Esophagus squamous epithelium (tissue), 5 donors: ENCODE measurements around the gene CBLB. TPM values are rescaled to one million over a fixed set of nuclear protein-coding genes. Genes with fewer than 3 reads are reported as not detected.
"Not testable (repeated sequence)": the region's sequence is repeated elsewhere in the genome, so short reads cannot be mapped to it uniquely, and the experiment has no call there.

Source experiments
- DNase-seq: peaks from one replicate; lab custom pipeline; 2025; lab: John Stamatoyannopoulos, UW
- H3K27ac ChIP-seq, 4 donors: fragments of 200-600 bp; sonication (generic); one replicate each; pipeline ENCODE4 v1.5.1; 2016 to 2019; ENCODE audit warnings: mild to moderate bottlenecking in 1 of 4
- H3K27me3 ChIP-seq, 4 donors: fragments of 200-600 bp; sonication (generic); 1 replicate in 3 of 4; 2 replicates in 1 of 4; pipeline versions ENCODE4 v1.5.1 to v1.6.0; 2017 to 2021; ENCODE audit warnings: antibody characterized with exemption in 1 of 4
- H3K36me3 ChIP-seq, 3 donors: fragments of 200-600 bp; sonication (generic); one replicate each; pipeline ENCODE4 v1.5.1; 2016 to 2019
- H3K4me1 ChIP-seq, 3 donors: fragments of 200-600 bp; sonication (generic); one replicate each; pipeline ENCODE4 v1.5.1; 2017 to 2019
- H3K4me3 ChIP-seq, 4 donors: fragments of 200-600 bp; sonication (generic); 1 replicate in 3 of 4; 2 replicates in 1 of 4; pipeline ENCODE4 v1.5.1; 2016 to 2019; ENCODE audit warnings: mild to moderate bottlenecking in 2 of 4, moderate library complexity in 1 of 4
- H3K9me3 ChIP-seq, 3 donors: fragments of 200-600 bp; sonication (generic); one replicate each; pipeline ENCODE4 v1.5.1; 2016 to 2019
- CTCF ChIP-seq, 6 experiments: fragments of 450-650 bp in 4 of 6; fragments of 200-600 bp in 2 of 6; sonication (generic) in 2 of 6; IDR thresholded peaks; one replicate each; pipeline ENCODE4 v1.5.1; 2016 to 2019; ENCODE audit warnings: antibody characterized with exemption in 6 of 6, mild to moderate bottlenecking in 4 of 6, moderate library complexity in 4 of 6
- POLR2A ChIP-seq, 4 donors: fragments of 450-650 bp; IDR thresholded peaks; one replicate each; pipeline ENCODE4 v1.6.1; 2017; ENCODE audit warnings: antibody characterized with exemption in 4 of 4, mild to moderate bottlenecking in 4 of 4, moderate library complexity in 3 of 4
- WGBS, 2 donors: methylation state at CpG; one replicate each; pipeline ENCODE4 v1.1.5; 2018; 5-methylcytosine and 5-hydroxymethylcytosine counted together
- intact Hi-C: fragments of 100-400 bp; cut with DNase I; formaldehyde crosslinking; loops from one replicate; pipeline ENCODE4 v1.15.0; 2022
- total RNA-seq, 4 donors: library from RNA; depleted of rRNA; stranded (reverse); fragments of >200 nt; gene quantifications; one replicate each; pipeline ENCODE4 v1.1.0, GENCODE V29; 2016
- donor health status: DM: yes; HTN: yes; CAD: no.

CBLB gene
- total RNA-seq, 4 donors from 2014 or later, result 6.7 to 29.4 (median 19.6) TPM

DNA sequence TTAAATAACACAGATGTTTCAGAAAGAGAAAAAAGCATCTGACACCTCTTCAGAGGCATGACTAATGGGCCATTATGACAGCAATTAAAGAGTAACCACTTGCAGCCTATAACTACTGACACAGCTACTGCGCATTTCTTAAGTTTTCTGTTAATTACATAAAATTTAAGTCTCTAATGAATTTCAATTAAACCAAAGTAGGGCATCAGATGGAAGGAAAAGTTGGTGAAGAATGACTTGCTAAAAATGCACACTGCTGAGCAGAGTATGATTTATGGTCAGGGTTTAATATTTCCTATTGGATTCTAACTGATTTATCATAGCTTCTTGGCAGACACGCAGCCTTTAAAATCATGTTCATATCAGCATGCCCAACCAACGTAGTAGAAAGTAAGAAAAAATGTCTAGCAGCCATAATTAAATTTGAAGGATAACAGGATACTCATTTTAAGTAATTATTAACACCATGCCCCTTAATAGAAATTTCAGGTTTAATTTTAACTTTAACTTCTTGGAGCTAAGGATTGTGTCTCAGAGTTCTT is 140.0 kb downstream of the CBLB start:
- intact Hi-C loops, result no loop called here
- 67 to 88% methylated on average over 3 of the region's 3 CpGs for WGBS, 2 donors
- no peaks in the 10 kb centered on the region for H3K4me1 ChIP-seq
- no peak overlapping the region for H3K4me3 ChIP-seq
- peaks cover 0 to 35% (median 0%) of the 10 kb centered on the region in 3 donors for H3K36me3 ChIP-seq
- TF ChIP-seq POLR2A (IDR thresholded peaks at IDR 0.05), result no peak
- TF ChIP-seq CTCF (IDR thresholded peaks at IDR 0.05), result no peak
- no peak for DNase-seq
- no peak overlapping the region for H3K27ac ChIP-seq
- no peaks in the 10 kb centered on the region for H3K27me3 ChIP-seq
- H3K9me3 ChIP-seq, result peaks cover 0 to 10% (median 4%) of the 10 kb centered on the region in 3 donors

GRCh38 chr3:105727036-105727435 is 141.8 kb downstream of the CBLB start:
- H3K4me1 ChIP-seq, H3K4me3 ChIP-seq, H3K27me3 ChIP-seq, DNase-seq, intact Hi-C loops, H3K27ac ChIP-seq: not testable (repeated sequence)
- H3K9me3 ChIP-seq, result peaks cover 0 to 10% (median 4%) of the 10 kb centered on the region in 3 donors
- WGBS, 2 donors, result 88 to 97% methylated on average over 3 of the region's 3 CpGs
- H3K36me3 ChIP-seq, result peaks cover 0 to 21% (median 0%) of the 10 kb centered on the region in 3 donors

- H3K9me3 ChIP-seq, result peaks cover 0 to 10% (median 4%) of the 10 kb centered on the region in 3 donors
- no peak for DNase-seq
- no peak overlapping the region for H3K27ac ChIP-seq
- H3K4me1 ChIP-seq, result no peaks in the 10 kb centered on the region
- H3K36me3 ChIP-seq, result peaks cover 0 to 37% (median 0%) of the 10 kb centered on the region in 3 donors
- no peak overlapping the region for H3K4me3 ChIP-seq
- TF ChIP-seq POLR2A (IDR thresholded peaks at IDR 0.05) (no peak), CTCF (IDR thresholded peaks at IDR 0.05) (no peak)
- intact Hi-C loops, result no loop called here
- WGBS, 2 donors, result 48 to 57% methylated on average over 3 of the region's 3 CpGs
- no peaks in the 10 kb centered on the region for H3K27me3 ChIP-seq
Measured at GRCh38 chr3:105722943-105723556, 145.8 kb downstream of the CBLB start.

DNA sequence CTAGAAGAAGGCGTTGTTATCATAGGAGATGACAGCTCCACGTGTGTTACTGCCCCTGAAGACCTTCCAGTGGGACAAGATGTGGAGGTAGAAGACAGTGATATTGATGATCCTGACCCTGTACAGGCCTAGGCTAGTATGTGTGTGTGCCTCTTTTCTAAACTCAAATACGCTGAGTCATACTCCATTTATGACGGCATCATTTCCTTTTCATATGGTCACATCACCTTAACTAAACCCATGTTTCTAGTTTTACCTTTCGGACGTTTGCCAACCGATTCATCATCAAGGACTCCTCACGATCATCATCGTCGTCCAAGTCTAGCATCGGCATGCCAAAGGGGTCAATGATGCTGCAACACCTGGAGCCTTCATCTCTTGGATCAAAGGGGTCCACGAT is 149.0 kb downstream of the CBLB start:
- 80 to 85% methylated on average over 11 to 12 of the region's 12 CpGs for WGBS, 2 donors
- DNase-seq, result no peak
- Histone ChIP-seq H3K4me3 (no peak overlapping the region), H3K27ac (no peak overlapping the region), H3K9me3 (no peaks in the 10 kb centered on the region), H3K4me1 (no peaks in the 10 kb centered on the region), H3K36me3 (peaks cover 0 to 30% (median 0%) of the 10 kb centered on the region in 3 donors), H3K27me3 (no peaks in the 10 kb centered on the region)
- intact Hi-C loops, result no loop called here
- no peak for TF ChIP-seq POLR2A (IDR thresholded peaks at IDR 0.05)

DNA sequence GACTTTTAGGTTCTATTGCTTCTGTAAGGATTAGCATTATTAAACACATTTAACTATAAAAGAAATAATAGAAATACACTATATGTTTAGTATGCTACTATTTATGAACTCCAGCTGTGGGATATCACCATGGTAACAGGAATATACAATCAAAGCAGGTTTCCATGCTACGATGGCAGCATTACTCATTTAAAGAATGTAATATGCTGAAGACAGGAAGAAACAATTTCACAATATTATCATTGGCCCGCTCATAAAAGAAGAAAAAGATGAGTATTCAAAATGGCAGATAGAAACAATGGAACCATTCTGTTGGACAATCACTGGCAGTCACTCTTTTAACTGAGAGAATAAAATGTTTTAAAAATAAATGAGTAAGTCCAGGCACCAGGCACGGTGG is 153.4 kb downstream of the CBLB start:
- WGBS, 2 donors, result 51 to 63% methylated on average over 3 of the region's 3 CpGs

More for the DNA sequence above, 153.4 kb downstream of the CBLB start:
- TF ChIP-seq CTCF (IDR thresholded peaks at IDR 0.05) (no peak), POLR2A (IDR thresholded peaks at IDR 0.05) (no peak)
- H3K36me3 ChIP-seq, result peaks cover 0 to 52% (median 0%) of the 10 kb centered on the region in 3 donors
- H3K4me3 ChIP-seq, result no peak overlapping the region
- intact Hi-C loops, result no loop called here
- no peaks in the 10 kb centered on the region for H3K9me3 ChIP-seq
- no peak for DNase-seq
- H3K4me1 ChIP-seq, result no peaks in the 10 kb centered on the region
- H3K27ac ChIP-seq, result no peak overlapping the region
- no peaks in the 10 kb centered on the region for H3K27me3 ChIP-seq
